Hematopoietic multipotent progenitor cell treated with erythropoietin and hydrocortisone succinate and interleukin-3 and kit ligand, for 4 days (in vitro differentiated cells): ENCODE results near the gene KCNC2.

Experiments
- DNase-seq: peaks from one replicate; pipeline ENCODE4 v3.0.0-alpha.2; 2015

Gene KCNC2

GRCh38 chr12:75047885-75048525 lies 161.6 kb downstream of the KCNC2 start:
- DNase-seq, result peak; percentile 4

GRCh38 chr12:75042125-75042524 lies 167.5 kb downstream of the KCNC2 start:
- DNase-seq, result no peak

- DNase-seq, result no peak
Observed at GRCh38 chr12:75041472-75041871, 168.2 kb downstream of the KCNC2 start.

- peak; percentile 2 for DNase-seq
Observed at GRCh38 chr12:75020068-75020557, 189.5 kb downstream of the KCNC2 start.

- DNase-seq, result no peak
Observed at GRCh38 chr12:75011120-75011519, 198.5 kb downstream of the KCNC2 start.

- no peak for DNase-seq
Observed at GRCh38 chr12:75007133-75007532, 202.5 kb downstream of the KCNC2 start.

- no peak for DNase-seq
Observed at GRCh38 chr12:75000120-75000519, 209.5 kb downstream of the KCNC2 start.

GRCh38 chr12:74999474-74999873 lies 210.2 kb downstream of the KCNC2 start:
- DNase-seq, result no peak
